RKO (cell line): Measurements from ENCODE around the gene NSDHL.

Experiments used
- DNase-seq: peaks from one replicate; pipeline ENCODE4 v3.0.0-alpha.2; 2016; ENCODE audit warnings: low spot score

The NSDHL gene

DNA sequence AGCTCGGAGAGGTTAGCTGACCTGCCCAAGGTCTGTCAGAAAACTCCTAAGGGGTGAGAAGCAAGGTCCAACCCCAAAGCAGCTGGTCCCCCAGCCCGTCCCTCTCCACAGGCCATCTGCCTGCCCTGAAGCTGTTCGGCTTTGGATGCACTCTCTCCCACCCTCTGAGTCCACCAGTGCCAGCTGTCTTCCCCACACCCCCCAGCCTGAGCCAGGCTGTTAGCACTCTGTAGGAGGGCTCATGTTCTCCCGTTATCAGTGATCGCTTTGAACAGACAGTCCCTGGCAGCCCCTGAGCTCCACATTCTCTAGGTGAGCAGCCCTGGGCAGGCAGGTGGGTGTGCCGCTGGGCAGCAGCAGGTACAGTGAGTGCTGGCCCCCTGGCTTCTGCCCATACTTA, 83.0 kb downstream of the NSDHL start:
- no peak for DNase-seq

- peak; percentile 61 for DNase-seq
Observed at GRCh38 chrX:152915541-152916241, 84.8 kb downstream of the NSDHL start.

GRCh38 chrX:152917656-152918579, 87.1 kb downstream of the NSDHL start:
- no peak for DNase-seq

DNA sequence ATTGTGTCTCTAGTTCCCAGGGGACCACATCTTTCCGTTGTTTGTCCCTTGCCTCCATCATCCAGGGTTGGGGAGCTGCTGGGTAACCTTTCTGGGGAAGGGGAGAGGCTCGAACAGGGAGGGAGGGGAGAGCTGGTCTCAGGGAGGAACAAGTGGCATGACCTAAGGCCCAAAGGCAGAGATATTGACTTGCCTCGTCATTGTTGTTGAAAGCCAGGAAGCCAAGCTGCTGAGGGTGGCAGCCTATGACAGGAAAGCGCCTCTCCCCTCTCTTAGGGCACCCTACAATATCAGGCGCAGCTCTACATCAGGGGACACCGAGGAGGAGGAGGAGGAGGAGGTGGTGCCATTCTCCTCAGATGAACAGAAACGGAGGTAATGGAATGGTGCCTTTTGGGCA, 87.8 kb downstream of the NSDHL start:
- DNase-seq: no peak
